CD14-positive monocyte (primary cell): Measurements from ENCODE around the gene PRRG1. TPM values are rescaled to one million over a fixed set of nuclear protein-coding genes. Genes with fewer than 3 reads are reported as not detected.

Source experiments
- DNase-seq, 3 donors: peaks; one replicate each; pipeline ENCODE4 v3.0.0-alpha.2; 2011 to 2022
- H2AFZ ChIP-seq: 2 replicates; pipeline ENCODE4 v1.6.0; 2012; ENCODE audit warnings: mild to moderate bottlenecking, low read depth, low read length, inconsistent platforms; ENCODE audit not compliant: insufficient read depth, poor library complexity, severe bottlenecking
- H3K27ac ChIP-seq, 2 donors: 1 replicate in 1 of 2; 2 replicates in 1 of 2; pipeline ENCODE4 v1.5.1; 2012 to 2013; ENCODE audit warnings: low read length in 2 of 2, control low read depth in 1 of 2, inconsistent platforms in 1 of 2, low read depth in 1 of 2, mild to moderate bottlenecking in 1 of 2
- H3K27me3 ChIP-seq, 2 donors: one replicate each; pipeline versions ENCODE4 v1.6.0 to v1.6.1; 2011 to 2013; ENCODE audit warnings: low read length in 2 of 2; ENCODE audit not compliant: control insufficient read depth in 2 of 2, insufficient read depth in 2 of 2
- H3K36me3 ChIP-seq, 2 donors: replicated peaks in 1 of 2; 1 replicate in 1 of 2; 2 replicates in 1 of 2; pipeline versions ENCODE4 v1.5.1 to v1.6.1; 2012 to 2013; ENCODE audit warnings: low read length in 2 of 2, control low read depth in 1 of 2, inconsistent platforms in 1 of 2, mild to moderate bottlenecking in 1 of 2; ENCODE audit not compliant: insufficient read depth in 2 of 2, control insufficient read depth in 1 of 2
- H3K4me1 ChIP-seq, 2 donors: 1 replicate in 1 of 2; 2 replicates in 1 of 2; pipeline versions ENCODE4 v1.5.1 to v1.6.1; 2012 to 2013; ENCODE audit warnings: low read length in 2 of 2, control low read depth in 1 of 2, inconsistent platforms in 1 of 2, mild to moderate bottlenecking in 1 of 2, moderate library complexity in 1 of 2; ENCODE audit not compliant: insufficient read depth in 2 of 2, control insufficient read depth in 1 of 2
- H3K4me2 ChIP-seq: replicated peaks from 2 replicates; pipeline ENCODE3; 2012; ENCODE audit warnings: low read length, moderate library complexity, mild to moderate bottlenecking; ENCODE audit not compliant: poor library complexity, severe bottlenecking; ENCODE audit errors: extremely low read depth
- H3K4me3 ChIP-seq, 3 experiments: fragments of 200-600 bp in 1 of 3; sonication (generic) in 1 of 3; replicated peaks in 1 of 3; 1 replicate in 2 of 3; 2 replicates in 1 of 3; pipeline ENCODE4 v1.5.1; 2011 to 2013; ENCODE audit warnings: low read length in 3 of 3, mild to moderate bottlenecking in 3 of 3, control low read depth in 2 of 3, low read depth in 2 of 3, inconsistent platforms in 1 of 3, moderate library complexity in 1 of 3
- H3K79me2 ChIP-seq: 2 replicates; pipeline ENCODE4 v1.6.0; 2012; ENCODE audit warnings: mild to moderate bottlenecking, control low read depth, inconsistent platforms, low read length, moderate library complexity; ENCODE audit not compliant: insufficient read depth
- H3K9ac ChIP-seq: 2 replicates; pipeline ENCODE4 v1.6.0; 2017; ENCODE audit warnings: low read length, mild to moderate bottlenecking; ENCODE audit not compliant: insufficient read depth, poor library complexity, severe bottlenecking
- H3K9me3 ChIP-seq, 2 donors: replicated peaks in 1 of 2; 1 replicate in 1 of 2; 2 replicates in 1 of 2; pipeline versions ENCODE4 v1.5.1 to v1.6.1; 2012 to 2013; ENCODE audit warnings: low read length in 2 of 2, control low read depth in 1 of 2; ENCODE audit not compliant: control insufficient read depth in 1 of 2, insufficient read depth in 1 of 2
- H4K20me1 ChIP-seq: 2 replicates; pipeline ENCODE4 v1.6.0; 2012; ENCODE audit warnings: mild to moderate bottlenecking, low read length, control low read depth, moderate library complexity; ENCODE audit not compliant: insufficient read depth
- H3K27ac Mint-ChIP-seq, 7 donors: one replicate each; pipeline ENCODE4 v1.8.0; 2020; ENCODE audit warnings: mild to moderate bottlenecking in 7 of 7, mixed read lengths in 7 of 7, moderate library complexity in 6 of 7, inconsistent platforms in 2 of 7
- H3K27me3 Mint-ChIP-seq, 3 donors: one replicate each; pipeline ENCODE4 v1.8.0; 2021 to 2022; ENCODE audit warnings: low read depth in 3 of 3, mild to moderate bottlenecking in 3 of 3, mixed read lengths in 3 of 3, moderate library complexity in 3 of 3, inconsistent platforms in 1 of 3
- H3K36me3 Mint-ChIP-seq, 2 donors: one replicate each; pipeline ENCODE4 v1.8.0; 2020; ENCODE audit warnings: mixed read lengths in 2 of 2, inconsistent platforms in 1 of 2, mild to moderate bottlenecking in 1 of 2
- H3K4me1 Mint-ChIP-seq: one replicate; pipeline ENCODE4 v1.8.0; 2020; ENCODE audit warnings: mild to moderate bottlenecking, mixed read lengths
- H3K4me3 Mint-ChIP-seq, 2 donors: one replicate each; pipeline ENCODE4 v1.8.0; 2020; ENCODE audit warnings: mild to moderate bottlenecking in 2 of 2, mixed read lengths in 2 of 2, moderate library complexity in 1 of 2
- H3K9me3 Mint-ChIP-seq, 7 donors: one replicate each; pipeline ENCODE4 v1.8.0; 2020 to 2022; ENCODE audit warnings: mixed read lengths in 7 of 7, mild to moderate bottlenecking in 6 of 7, moderate library complexity in 6 of 7, inconsistent platforms in 2 of 7
- WGBS: methylation state at CpG from one replicate; pipeline ENCODE4 v1.1.5; 2013; ENCODE audit warnings: missing lambda C conversion rate; ENCODE audit not compliant: insufficient coverage; 5-methylcytosine and 5-hydroxymethylcytosine counted together
- intact Hi-C, 2 donors: fragments of 100-400 bp; cut with micrococcal nuclease; formaldehyde crosslinking; loops; one replicate each; pipeline versions ENCODE4 v1.15.0 to v1.15.1; 2023
- polyA plus RNA-seq, 3 donors: library from polyadenylated mRNA; depleted of rRNA in 1 of 3; unstranded in 2 of 3; stranded (reverse) in 1 of 3; fragments of 300-500 nt in 2 of 3; fragments of >200 nt in 1 of 3; fragmentation: Illumina TruSeq in 2 of 3; gene quantifications; 1 replicate in 2 of 3; 2 replicates in 1 of 3; pipeline ENCODE4 v1.2.3, GENCODE V29; 2012 to 2021
- TF ChIP-seq, protein P1 (sequence below): fragments of 200-600 bp; IDR thresholded peaks from one replicate; pipeline ENCODE4 v1.8.0; 2022; ENCODE audit warnings: antibody characterized with exemption, mild to moderate bottlenecking

Gene PRRG1
- polyA plus RNA-seq, 3 donors, result 0.04 to 0.39 (median 0.14) TPM

GRCh38 chrX:37434362-37434761 is 85.2 kb downstream of the PRRG1 start:
- H3K27ac ChIP-seq, result no peak overlapping the region
- Mint-ChIP-seq H3K4me1 (no peaks in the 10 kb centered on the region), H3K9me3 (peaks cover 0 to 3% (median 1%) of the 10 kb centered on the region in 7 donors), H3K36me3 (no peaks in the 10 kb centered on the region), H3K27ac (no peak overlapping the region), H3K4me3 (no peak overlapping the region), H3K27me3 (peaks cover 0 to 6% (median 6%) of the 10 kb centered on the region in 3 donors)
- H3K4me1 ChIP-seq, result no peaks in the 10 kb centered on the region
- no peaks in the 10 kb centered on the region for H3K36me3 ChIP-seq
- no CpG with 5 or more reads among the region's 1 CpG for WGBS
- no peak overlapping the region for H3K4me2 ChIP-seq
- H3K27me3 ChIP-seq, result no peaks in the 10 kb centered on the region
- H4K20me1 ChIP-seq, result no peaks in the 10 kb centered on the region
- H3K9ac ChIP-seq, result no peak overlapping the region
- no peaks in the 10 kb centered on the region for H3K79me2 ChIP-seq
- TF ChIP-seq, protein P1, sequence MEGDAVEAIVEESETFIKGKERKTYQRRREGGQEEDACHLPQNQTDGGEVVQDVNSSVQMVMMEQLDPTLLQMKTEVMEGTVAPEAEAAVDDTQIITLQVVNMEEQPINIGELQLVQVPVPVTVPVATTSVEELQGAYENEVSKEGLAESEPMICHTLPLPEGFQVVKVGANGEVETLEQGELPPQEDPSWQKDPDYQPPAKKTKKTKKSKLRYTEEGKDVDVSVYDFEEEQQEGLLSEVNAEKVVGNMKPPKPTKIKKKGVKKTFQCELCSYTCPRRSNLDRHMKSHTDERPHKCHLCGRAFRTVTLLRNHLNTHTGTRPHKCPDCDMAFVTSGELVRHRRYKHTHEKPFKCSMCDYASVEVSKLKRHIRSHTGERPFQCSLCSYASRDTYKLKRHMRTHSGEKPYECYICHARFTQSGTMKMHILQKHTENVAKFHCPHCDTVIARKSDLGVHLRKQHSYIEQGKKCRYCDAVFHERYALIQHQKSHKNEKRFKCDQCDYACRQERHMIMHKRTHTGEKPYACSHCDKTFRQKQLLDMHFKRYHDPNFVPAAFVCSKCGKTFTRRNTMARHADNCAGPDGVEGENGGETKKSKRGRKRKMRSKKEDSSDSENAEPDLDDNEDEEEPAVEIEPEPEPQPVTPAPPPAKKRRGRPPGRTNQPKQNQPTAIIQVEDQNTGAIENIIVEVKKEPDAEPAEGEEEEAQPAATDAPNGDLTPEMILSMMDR, result no peak
- DNase-seq, result no peak
- intact Hi-C loops, result no loop called here
- no peaks in the 10 kb centered on the region for H3K9me3 ChIP-seq
- no peak overlapping the region for H3K4me3 ChIP-seq
- H2AFZ ChIP-seq, result no peak overlapping the region

GRCh38 chrX:37437160-37437559 is 88.0 kb downstream of the PRRG1 start:
- intact Hi-C loops, result no loop called here
- DNase-seq, result no peak
- Mint-ChIP-seq H3K27ac (peak overlapping the region in 1 of 7 donors; percentile 20), H3K27me3 (peaks cover 0 to 9% (median 2%) of the 10 kb centered on the region in 3 donors), H3K9me3 (peaks cover 0 to 5% (median 2%) of the 10 kb centered on the region in 7 donors), H3K4me1 (no peaks in the 10 kb centered on the region), H3K36me3 (no peaks in the 10 kb centered on the region), H3K4me3 (no peak overlapping the region)
- Histone ChIP-seq H3K79me2 (no peaks in the 10 kb centered on the region), H3K4me3 (no peak overlapping the region), H3K4me2 (no peak overlapping the region), H3K27ac (no peak overlapping the region), H3K9ac (no peak overlapping the region), H3K36me3 (no peaks in the 10 kb centered on the region), H2AFZ (no peak overlapping the region), H3K27me3 (no peaks in the 10 kb centered on the region), H3K4me1 (no peaks in the 10 kb centered on the region), H3K9me3 (no peaks in the 10 kb centered on the region), H4K20me1 (no peaks in the 10 kb centered on the region)
- WGBS, result no CpG with 5 or more reads among the region's 1 CpG
- TF ChIP-seq, protein P1, result no peak
